ENCODE data around the gene KBTBD3.
"Not testable (repeated sequence)": the region's sequence is repeated elsewhere in the genome, so short reads cannot be mapped to it uniquely, and the experiment has no call there.

Gene KBTBD3

GRCh38 chr11:106061954-106062949 is 14.9 kb downstream of the KBTBD3 start:
- DNase-seq (ENCODE audit: low spot score), result no peak

DNA sequence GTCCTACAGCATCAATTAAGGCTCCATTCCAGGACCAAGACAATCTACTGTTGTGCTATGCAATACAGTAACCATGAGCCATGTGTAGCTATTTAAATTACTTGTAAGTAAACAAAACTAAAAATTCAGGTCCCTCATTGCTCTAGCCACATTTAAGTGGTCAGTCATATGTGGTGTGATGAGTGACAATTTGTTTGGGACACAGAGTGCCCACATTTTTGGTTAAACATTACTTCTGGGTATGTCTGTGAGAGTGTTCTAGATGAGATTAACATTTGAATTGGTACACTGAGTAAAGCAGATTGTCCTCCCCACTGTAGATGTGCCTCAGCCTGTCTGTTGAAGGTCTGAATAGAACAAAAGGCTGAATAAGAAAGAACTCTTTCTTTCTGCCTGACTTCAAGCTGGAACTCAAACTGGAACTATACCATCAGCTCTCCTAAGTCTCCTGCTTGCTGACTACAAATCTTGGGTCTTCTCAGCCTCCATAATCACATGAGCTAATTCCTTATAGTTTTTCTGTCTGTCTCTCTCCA is 15.8 kb downstream of the KBTBD3 start:
- DNase-seq (ENCODE audit: low spot score), result no peak

DNA sequence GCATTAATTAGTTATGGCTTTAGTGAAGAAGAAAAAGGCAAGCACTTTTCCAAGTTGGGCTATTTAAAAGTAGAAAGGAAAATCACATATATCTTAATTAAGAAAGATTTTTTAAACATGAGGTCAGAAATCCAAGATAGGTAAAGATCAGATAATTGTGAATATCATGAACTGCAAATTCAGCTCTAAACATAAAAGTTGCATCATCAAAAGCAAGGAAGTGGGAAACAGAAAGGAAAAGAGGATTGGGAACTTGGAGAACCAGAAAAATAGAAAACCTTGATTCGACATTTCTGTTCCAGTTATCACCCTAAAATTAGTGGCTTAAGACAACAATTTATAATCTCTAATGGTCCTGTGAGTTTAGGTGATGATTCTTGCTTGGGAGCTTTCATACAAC is 17.5 kb downstream of the KBTBD3 start:
- DNase-seq (ENCODE audit: low spot score), result no peak

GRCh38 chr11:106058377-106058776 is 18.8 kb downstream of the KBTBD3 start:
- DNase-seq (ENCODE audit: low spot score), result not testable (repeated sequence)

GRCh38 chr11:106051103-106051502 is 26.0 kb downstream of the KBTBD3 start:
- DNase-seq (ENCODE audit: low spot score), result no peak

- DNase-seq (ENCODE audit: low spot score), result no peak
Measured at GRCh38 chr11:106049727-106050476, 27.2 kb downstream of the KBTBD3 start.

GRCh38 chr11:106047631-106048030 is 29.5 kb downstream of the KBTBD3 start:
- no peak for DNase-seq (ENCODE audit: low spot score)

DNA sequence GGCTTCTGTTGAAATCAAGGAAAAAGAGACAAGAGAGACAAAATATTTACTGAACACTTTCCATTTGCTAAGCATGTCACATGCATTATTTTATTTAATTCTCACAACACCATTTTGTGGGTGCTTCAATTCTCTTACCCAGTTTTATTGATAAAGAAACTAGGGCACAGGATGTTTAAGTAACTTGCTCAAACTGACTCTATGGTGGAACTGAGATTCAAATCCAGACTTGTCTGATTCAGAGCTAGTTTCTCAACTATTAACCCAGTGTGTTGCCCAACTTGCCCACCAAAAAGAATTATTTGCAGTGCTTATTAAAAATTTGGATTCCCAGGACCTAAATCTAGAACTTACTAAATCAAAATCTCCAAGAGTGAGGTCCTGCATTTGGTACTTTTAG is 33.6 kb downstream of the KBTBD3 start:
- no peak for DNase-seq (ENCODE audit: low spot score)

DNA sequence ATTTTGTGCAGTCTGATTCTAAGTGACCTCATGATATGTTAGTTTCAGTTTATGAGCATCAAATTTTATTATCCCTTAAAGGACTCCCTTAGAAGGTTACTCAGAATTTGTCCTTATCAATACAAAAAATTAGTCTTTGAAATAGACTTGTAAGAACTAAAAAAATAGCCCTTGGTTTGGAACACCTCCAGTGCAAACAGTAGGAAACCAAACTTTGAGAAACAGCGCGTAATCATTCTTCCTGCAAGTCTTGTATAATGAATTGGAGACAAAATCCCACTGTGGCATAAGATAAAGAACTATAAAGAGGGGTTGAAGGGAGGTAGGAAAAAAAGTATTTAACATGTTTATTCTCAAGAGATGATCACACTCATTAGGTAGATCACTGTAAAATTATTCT is 44.3 kb downstream of the KBTBD3 start:
- DNase-seq (ENCODE audit: low spot score), result no peak

GRCh38 chr11:106031936-106032335 is 45.2 kb downstream of the KBTBD3 start:
- no peak for DNase-seq (ENCODE audit: low spot score)

DNA sequence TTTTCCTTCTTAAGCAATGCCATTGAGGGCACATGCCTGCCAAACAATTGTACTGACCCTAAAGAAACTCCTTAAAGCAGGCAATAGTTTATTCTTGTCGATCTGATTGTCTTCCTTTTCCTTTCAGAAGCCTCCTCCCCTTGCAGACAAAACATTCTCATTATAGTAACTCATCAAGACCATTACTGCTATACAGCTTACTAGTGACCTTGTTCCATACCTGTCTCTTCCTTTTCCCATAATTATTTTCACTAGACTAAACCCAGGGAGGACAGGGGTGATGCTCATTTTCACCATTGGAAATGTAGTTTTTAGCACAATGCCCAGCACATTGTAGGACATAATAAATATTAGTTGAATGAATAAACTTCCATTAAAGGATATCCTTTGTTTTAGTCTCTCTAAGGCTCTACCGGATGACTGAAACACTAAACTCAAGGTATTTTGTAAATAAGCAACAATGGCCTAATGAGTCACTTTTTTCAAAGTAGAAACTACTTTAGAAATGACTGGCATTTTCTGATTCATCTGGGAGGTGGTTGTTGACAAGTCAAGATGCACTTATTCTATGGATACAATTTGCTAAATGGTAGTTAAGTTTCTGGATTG is 45.8 kb downstream of the KBTBD3 start:
- no peak for DNase-seq (ENCODE audit: low spot score)

GRCh38 chr11:106030609-106031008 is 46.5 kb downstream of the KBTBD3 start:
- DNase-seq (ENCODE audit: low spot score), result no peak

DNA sequence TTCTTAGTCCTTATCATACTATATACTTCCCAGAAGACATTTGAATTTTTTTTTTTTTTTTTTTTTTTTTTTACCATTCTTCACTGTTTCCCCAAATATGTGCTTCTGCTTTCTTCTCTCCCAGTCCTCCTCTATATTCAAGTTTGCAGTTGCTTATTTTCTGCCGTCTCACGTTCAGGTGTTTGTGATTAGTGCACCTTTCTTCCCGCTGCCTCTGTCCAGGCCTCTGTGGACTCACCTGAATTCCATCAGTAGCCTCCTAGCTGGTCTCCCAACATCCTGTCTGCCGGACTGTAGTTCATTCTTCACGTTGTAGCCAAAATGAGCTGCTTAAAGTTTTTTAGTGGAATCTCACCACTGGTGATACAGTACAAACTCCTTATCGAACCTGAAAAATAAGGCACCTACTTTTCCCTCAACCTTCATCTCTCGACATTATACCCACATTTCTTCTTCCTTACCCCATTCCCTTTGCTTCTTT is 54.3 kb downstream of the KBTBD3 start:
- DNase-seq (ENCODE audit: low spot score), result no peak

DNA sequence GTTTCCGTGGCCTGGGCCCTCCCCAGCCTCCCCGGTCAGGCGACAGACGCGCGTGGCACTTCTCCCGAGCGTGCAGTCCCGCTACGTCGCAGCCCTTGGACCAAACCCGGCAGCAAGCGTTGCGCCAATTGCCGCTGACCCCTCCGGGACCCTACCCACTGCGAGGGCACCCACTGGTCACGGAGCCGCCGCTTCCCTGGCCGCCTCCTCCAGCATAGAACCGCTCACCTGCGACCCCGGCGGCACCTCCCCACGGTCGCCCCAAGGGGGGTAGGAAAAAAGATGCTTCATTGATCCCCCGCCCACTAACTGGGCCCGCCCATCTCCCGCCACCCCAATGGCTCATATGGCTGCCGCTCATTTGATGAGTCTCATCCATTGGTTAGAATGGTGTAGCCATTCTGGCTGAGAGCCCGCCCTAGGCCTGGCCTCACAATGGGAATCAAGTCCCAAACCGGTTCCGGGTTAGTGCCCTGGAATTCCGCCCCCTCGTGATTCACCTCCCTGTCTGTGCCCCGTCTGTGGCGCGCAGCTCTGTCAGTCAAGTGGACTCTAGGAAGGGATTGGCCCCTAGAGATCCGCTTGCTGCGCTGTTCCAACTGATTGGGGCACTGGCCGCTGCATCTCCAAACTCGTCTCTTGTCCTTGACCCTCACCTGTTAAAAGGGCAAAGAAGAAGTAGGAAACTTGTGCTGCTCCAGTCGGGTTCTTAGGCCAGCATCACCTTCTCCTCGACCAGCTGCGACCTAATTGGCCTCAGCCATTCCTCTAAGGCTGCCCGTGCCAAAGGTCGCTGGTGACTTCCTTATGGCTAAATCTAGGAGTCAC is 55.0 kb downstream of the KBTBD3 start, which contains the start of gene MSANTD4:
Gene MSANTD4 (minus strand): TSS at position 274 of the 828 bp plus-strand sequence. CDS start 11,323 bp downstream, outside the sequence.
- peak; percentile 99 for DNase-seq (ENCODE audit: low spot score)

GRCh38 chr11:106021181-106021966 is 55.8 kb downstream of the KBTBD3 start:
- DNase-seq (ENCODE audit: low spot score), result no peak

- DNase-seq (ENCODE audit: low spot score), result no peak
Measured at GRCh38 chr11:106017093-106017492, 60.1 kb downstream of the KBTBD3 start.

- DNase-seq (ENCODE audit: low spot score), result no peak
Measured at GRCh38 chr11:106015066-106015465, 62.1 kb downstream of the KBTBD3 start.

- DNase-seq (ENCODE audit: low spot score), result no peak
Measured at GRCh38 chr11:106014620-106015019, 62.5 kb downstream of the KBTBD3 start.

GRCh38 chr11:106014035-106014434 is 63.1 kb downstream of the KBTBD3 start:
- no peak for DNase-seq (ENCODE audit: low spot score)

DNA sequence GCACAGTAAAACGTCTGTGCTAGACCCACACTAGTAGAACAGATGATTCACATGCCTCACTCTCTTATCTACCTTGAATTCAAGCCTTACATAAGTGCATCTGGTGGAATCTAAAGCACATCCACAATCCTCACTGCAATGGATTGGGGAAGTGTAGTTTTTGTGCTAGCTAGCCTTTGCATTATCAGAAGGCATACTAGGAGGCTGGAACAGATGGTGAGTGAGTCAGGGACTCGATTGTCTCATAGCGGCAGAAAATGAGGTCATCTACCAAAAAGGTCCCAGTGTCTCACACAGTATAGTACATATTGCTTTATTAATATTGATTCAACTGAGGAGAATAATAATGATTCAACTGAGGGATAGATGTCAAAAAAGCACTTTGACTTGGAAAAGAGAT is 64.4 kb downstream of the KBTBD3 start:
- DNase-seq (ENCODE audit: low spot score), result no peak

Measured in CD4-positive, alpha-beta T cell treated with Interleukin-15 for 4 hours (primary cell).